ENCODE measurements around the gene TMEM39A.

TMEM39A gene

GRCh38 chr3:119408243-119408950, 55.0 kb downstream of the TMEM39A start:
- Histone ChIP-seq H3K18ac (ENCODE audit: low read depth in 1 of 2, low read length in 2 of 2) (no peak overlapping the region), H3K27me3 (ENCODE audit: control insufficient read depth in 1 of 2, insufficient read depth in 1 of 2, low read length in 2 of 2) (no peaks in the 10 kb centered on the region), H3K4ac (ENCODE audit: low read depth in 1 of 2, low read length in 2 of 2) (no peak overlapping the region), H2BK120ac (ENCODE audit: low read depth, low read length) (no peak overlapping the region), H3K79me1 (replicated peaks; ENCODE audit: low read length, poor library complexity, severe bottlenecking) (peaks cover 12% of the 10 kb centered on the region), H3K9me3 (ENCODE audit: control insufficient read depth, low read length) (no peaks in the 10 kb centered on the region), H3K14ac (ENCODE audit: low read length in 2 of 2) (no peak overlapping the region), H2BK5ac (ENCODE audit: low read depth, low read length, poor library complexity, severe bottlenecking) (no peak overlapping the region), H3K4me3 (ENCODE audit: insufficient read depth in 1 of 2, low read depth in 1 of 2, low read length in 2 of 2) (no peak overlapping the region), H3K36me3 (ENCODE audit: control insufficient read depth in 1 of 2, insufficient read depth in 2 of 2, low read depth in 1 of 2, low read length in 2 of 2) (peaks cover 13 to 18% of the 10 kb centered on the region in 2 experiments), H2AFZ (ENCODE audit: low read depth, low read length) (no peak overlapping the region), H3K9ac (ENCODE audit: low read length) (no peak overlapping the region), H2BK12ac (ENCODE audit: low read length in 2 of 2) (no peak overlapping the region), H4K91ac (ENCODE audit: low read length) (no peak overlapping the region), H3K23ac (ENCODE audit: low read length in 2 of 2) (no peak overlapping the region), H3K27ac (ENCODE audit: low read length, poor library complexity, severe bottlenecking) (no peak overlapping the region), H3K4me1 (ENCODE audit: control insufficient read depth, insufficient read depth, low read depth, low read length) (no peaks in the 10 kb centered on the region), H3K4me2 (ENCODE audit: low read length, poor library complexity, severe bottlenecking) (no peak overlapping the region), H2BK15ac (ENCODE audit: low read depth, poor library complexity, severe bottlenecking) (no peak overlapping the region), H4K8ac (ENCODE audit: low read length) (no peak overlapping the region), H2AK5ac (ENCODE audit: low read length, severe bottlenecking) (no peak overlapping the region)
- no peak for DNase-seq
- 97% methylated on average over 2 of the region's 3 CpGs for WGBS

GRCh38 chr3:119405315-119405714, 58.1 kb downstream of the TMEM39A start:
- Histone ChIP-seq H3K4me1 (ENCODE audit: control insufficient read depth, insufficient read depth, low read depth, low read length) (peaks cover 4% of the 10 kb centered on the region), H2AK5ac (ENCODE audit: low read length, severe bottlenecking) (no peak overlapping the region), H2BK5ac (ENCODE audit: low read depth, low read length, poor library complexity, severe bottlenecking) (no peak overlapping the region), H3K18ac (ENCODE audit: low read depth in 1 of 2, low read length in 2 of 2) (no peak overlapping the region), H3K14ac (ENCODE audit: low read length in 2 of 2) (no peak overlapping the region), H2BK15ac (ENCODE audit: low read depth, poor library complexity, severe bottlenecking) (no peak overlapping the region), H3K27ac (ENCODE audit: low read length, poor library complexity, severe bottlenecking) (no peak overlapping the region), H3K4me3 (ENCODE audit: insufficient read depth in 1 of 2, low read depth in 1 of 2, low read length in 2 of 2) (no peak overlapping the region), H3K79me1 (replicated peaks; ENCODE audit: low read length, poor library complexity, severe bottlenecking) (peaks cover 9% of the 10 kb centered on the region), H3K36me3 (ENCODE audit: control insufficient read depth in 1 of 2, insufficient read depth in 2 of 2, low read depth in 1 of 2, low read length in 2 of 2) (peaks cover 20 to 25% of the 10 kb centered on the region in 2 experiments), H4K91ac (ENCODE audit: low read length) (no peak overlapping the region), H3K4me2 (ENCODE audit: low read length, poor library complexity, severe bottlenecking) (no peak overlapping the region), H3K9ac (ENCODE audit: low read length) (no peak overlapping the region), H3K9me3 (ENCODE audit: control insufficient read depth, low read length) (no peaks in the 10 kb centered on the region), H4K8ac (ENCODE audit: low read length) (no peak overlapping the region), H2BK12ac (ENCODE audit: low read length in 2 of 2) (no peak overlapping the region), H3K23ac (ENCODE audit: low read length in 2 of 2) (no peak overlapping the region), H2AFZ (ENCODE audit: low read depth, low read length) (no peak overlapping the region), H2BK120ac (ENCODE audit: low read depth, low read length) (no peak overlapping the region), H3K4ac (ENCODE audit: low read depth in 1 of 2, low read length in 2 of 2) (no peak overlapping the region), H3K27me3 (ENCODE audit: control insufficient read depth in 1 of 2, insufficient read depth in 1 of 2, low read length in 2 of 2) (no peaks in the 10 kb centered on the region)
- WGBS: 100% methylated on average over 1 of the region's 2 CpGs
- no peak for DNase-seq

- WGBS: 100% methylated on average over 1 of the region's 1 CpG
- Histone ChIP-seq H2AFZ (ENCODE audit: low read depth, low read length) (no peak overlapping the region), H3K14ac (ENCODE audit: low read length in 2 of 2) (no peak overlapping the region), H3K27ac (ENCODE audit: low read length, poor library complexity, severe bottlenecking) (no peak overlapping the region), H3K9ac (ENCODE audit: low read length) (no peak overlapping the region), H3K4me1 (ENCODE audit: control insufficient read depth, insufficient read depth, low read depth, low read length) (peaks cover 4% of the 10 kb centered on the region), H3K79me1 (replicated peaks; ENCODE audit: low read length, poor library complexity, severe bottlenecking) (peaks cover 9% of the 10 kb centered on the region), H2BK5ac (ENCODE audit: low read depth, low read length, poor library complexity, severe bottlenecking) (no peak overlapping the region), H2BK12ac (ENCODE audit: low read length in 2 of 2) (no peak overlapping the region), H2BK120ac (ENCODE audit: low read depth, low read length) (no peak overlapping the region), H3K23ac (ENCODE audit: low read length in 2 of 2) (no peak overlapping the region), H3K4me2 (ENCODE audit: low read length, poor library complexity, severe bottlenecking) (no peak overlapping the region), H2AK5ac (ENCODE audit: low read length, severe bottlenecking) (no peak overlapping the region), H3K36me3 (ENCODE audit: control insufficient read depth in 1 of 2, insufficient read depth in 2 of 2, low read depth in 1 of 2, low read length in 2 of 2) (peaks cover 15 to 28% of the 10 kb centered on the region in 2 experiments), H3K18ac (ENCODE audit: low read depth in 1 of 2, low read length in 2 of 2) (no peak overlapping the region), H4K91ac (ENCODE audit: low read length) (no peak overlapping the region), H3K9me3 (ENCODE audit: control insufficient read depth, low read length) (no peaks in the 10 kb centered on the region), H3K4me3 (ENCODE audit: insufficient read depth in 1 of 2, low read depth in 1 of 2, low read length in 2 of 2) (no peak overlapping the region), H2BK15ac (ENCODE audit: low read depth, poor library complexity, severe bottlenecking) (no peak overlapping the region), H3K4ac (ENCODE audit: low read depth in 1 of 2, low read length in 2 of 2) (no peak overlapping the region), H4K8ac (ENCODE audit: low read length) (no peak overlapping the region), H3K27me3 (ENCODE audit: control insufficient read depth in 1 of 2, insufficient read depth in 1 of 2, low read length in 2 of 2) (no peaks in the 10 kb centered on the region)
- no peak for DNase-seq
Observed at GRCh38 chr3:119403201-119403600, 60.2 kb downstream of the TMEM39A start.

GRCh38 chr3:119402791-119403190, 60.6 kb downstream of the TMEM39A start:
- Histone ChIP-seq H2BK12ac (ENCODE audit: low read length in 2 of 2) (no peak overlapping the region), H2AFZ (ENCODE audit: low read depth, low read length) (no peak overlapping the region), H3K4me3 (ENCODE audit: insufficient read depth in 1 of 2, low read depth in 1 of 2, low read length in 2 of 2) (no peak overlapping the region), H2BK15ac (ENCODE audit: low read depth, poor library complexity, severe bottlenecking) (no peak overlapping the region), H3K23ac (ENCODE audit: low read length in 2 of 2) (no peak overlapping the region), H2BK120ac (ENCODE audit: low read depth, low read length) (no peak overlapping the region), H3K27ac (ENCODE audit: low read length, poor library complexity, severe bottlenecking) (no peak overlapping the region), H2BK5ac (ENCODE audit: low read depth, low read length, poor library complexity, severe bottlenecking) (no peak overlapping the region), H4K8ac (ENCODE audit: low read length) (no peak overlapping the region), H3K79me1 (replicated peaks; ENCODE audit: low read length, poor library complexity, severe bottlenecking) (peaks cover 9% of the 10 kb centered on the region), H4K91ac (ENCODE audit: low read length) (no peak overlapping the region), H3K4ac (ENCODE audit: low read depth in 1 of 2, low read length in 2 of 2) (no peak overlapping the region), H3K4me2 (ENCODE audit: low read length, poor library complexity, severe bottlenecking) (no peak overlapping the region), H3K27me3 (ENCODE audit: control insufficient read depth in 1 of 2, insufficient read depth in 1 of 2, low read length in 2 of 2) (no peaks in the 10 kb centered on the region), H3K9me3 (ENCODE audit: control insufficient read depth, low read length) (no peaks in the 10 kb centered on the region), H2AK5ac (ENCODE audit: low read length, severe bottlenecking) (no peak overlapping the region), H3K14ac (ENCODE audit: low read length in 2 of 2) (no peak overlapping the region), H3K18ac (ENCODE audit: low read depth in 1 of 2, low read length in 2 of 2) (no peak overlapping the region), H3K4me1 (ENCODE audit: control insufficient read depth, insufficient read depth, low read depth, low read length) (peaks cover 4% of the 10 kb centered on the region), H3K9ac (ENCODE audit: low read length) (no peak overlapping the region), H3K36me3 (ENCODE audit: control insufficient read depth in 1 of 2, insufficient read depth in 2 of 2, low read depth in 1 of 2, low read length in 2 of 2) (peaks cover 15 to 28% of the 10 kb centered on the region in 2 experiments)
- DNase-seq: no peak
- WGBS: 100% methylated on average over 1 of the region's 1 CpG
